ENCODE results near the gene LPP. TPM values are rescaled to one million over a fixed set of nuclear protein-coding genes. Genes with fewer than 3 reads are reported as not detected.

LPP gene
- total RNA-seq, 2 donors from 2014 or later, result 170 to 246 TPM

DNA sequence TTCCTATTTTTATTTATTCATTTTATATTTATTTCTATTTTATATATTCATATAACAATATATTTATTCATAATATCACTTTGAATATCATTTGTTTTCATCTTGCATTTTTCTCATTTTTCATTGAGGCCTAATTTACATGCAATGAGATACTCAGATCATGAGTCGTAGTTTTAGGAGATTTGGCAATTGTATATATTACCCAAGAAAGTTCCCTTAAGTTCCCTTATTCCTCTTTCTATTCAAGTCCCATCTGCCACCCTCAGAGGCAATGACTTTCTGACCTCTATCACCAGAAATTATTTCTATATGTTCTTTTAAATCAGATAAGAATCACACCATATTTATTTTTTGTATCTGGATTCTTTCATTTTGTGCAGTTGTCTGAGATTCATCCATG, 688.7 kb downstream of the LPP start:
- Histone ChIP-seq H3K36me3 (no peaks in the 10 kb centered on the region), H3K9ac (ENCODE audit: low read depth in 2 of 2, low read length in 2 of 2) (no peak overlapping the region), H3K27ac (no peak overlapping the region), H3K4me3 (no peak overlapping the region), H3K9me3 (no peaks in the 10 kb centered on the region), H3K27me3 (no peaks in the 10 kb centered on the region), H3K4me1 (no peaks in the 10 kb centered on the region)
- DNase-seq, result no peak
- intact Hi-C loops (cut with DNase I), result no loop called here
- TF ChIP-seq, protein P1, sequence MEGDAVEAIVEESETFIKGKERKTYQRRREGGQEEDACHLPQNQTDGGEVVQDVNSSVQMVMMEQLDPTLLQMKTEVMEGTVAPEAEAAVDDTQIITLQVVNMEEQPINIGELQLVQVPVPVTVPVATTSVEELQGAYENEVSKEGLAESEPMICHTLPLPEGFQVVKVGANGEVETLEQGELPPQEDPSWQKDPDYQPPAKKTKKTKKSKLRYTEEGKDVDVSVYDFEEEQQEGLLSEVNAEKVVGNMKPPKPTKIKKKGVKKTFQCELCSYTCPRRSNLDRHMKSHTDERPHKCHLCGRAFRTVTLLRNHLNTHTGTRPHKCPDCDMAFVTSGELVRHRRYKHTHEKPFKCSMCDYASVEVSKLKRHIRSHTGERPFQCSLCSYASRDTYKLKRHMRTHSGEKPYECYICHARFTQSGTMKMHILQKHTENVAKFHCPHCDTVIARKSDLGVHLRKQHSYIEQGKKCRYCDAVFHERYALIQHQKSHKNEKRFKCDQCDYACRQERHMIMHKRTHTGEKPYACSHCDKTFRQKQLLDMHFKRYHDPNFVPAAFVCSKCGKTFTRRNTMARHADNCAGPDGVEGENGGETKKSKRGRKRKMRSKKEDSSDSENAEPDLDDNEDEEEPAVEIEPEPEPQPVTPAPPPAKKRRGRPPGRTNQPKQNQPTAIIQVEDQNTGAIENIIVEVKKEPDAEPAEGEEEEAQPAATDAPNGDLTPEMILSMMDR (IDR thresholded peaks at IDR 0.05), result no peak

DNA sequence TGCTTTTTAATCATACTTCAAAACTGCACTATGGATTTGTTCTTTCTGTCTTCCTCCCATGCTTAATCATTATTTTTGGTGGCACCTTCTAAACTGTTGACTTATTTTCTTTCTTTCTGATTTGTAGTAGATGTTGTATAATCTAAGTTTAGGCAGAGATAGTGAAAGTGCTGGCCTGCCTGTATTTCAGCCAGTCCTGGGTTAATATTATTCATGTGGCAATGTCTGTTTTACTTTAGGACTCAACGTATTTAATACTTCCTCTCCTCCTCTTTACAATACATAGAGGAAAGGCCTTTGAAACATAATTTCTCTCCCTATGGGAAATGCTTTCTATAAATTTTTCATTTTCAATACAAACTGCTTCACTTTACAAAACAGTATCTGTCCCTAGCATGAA, 690.1 kb downstream of the LPP start:
- Histone ChIP-seq H3K9me3 (no peaks in the 10 kb centered on the region), H3K27me3 (no peaks in the 10 kb centered on the region), H3K9ac (ENCODE audit: low read depth in 2 of 2, low read length in 2 of 2) (no peak overlapping the region), H3K27ac (no peak overlapping the region), H3K36me3 (no peaks in the 10 kb centered on the region), H3K4me1 (no peaks in the 10 kb centered on the region), H3K4me3 (no peak overlapping the region)
- no peak for DNase-seq
- intact Hi-C loops (cut with DNase I), result no loop called here
- TF ChIP-seq, protein P1 (IDR thresholded peaks at IDR 0.05), result no peak

DNA sequence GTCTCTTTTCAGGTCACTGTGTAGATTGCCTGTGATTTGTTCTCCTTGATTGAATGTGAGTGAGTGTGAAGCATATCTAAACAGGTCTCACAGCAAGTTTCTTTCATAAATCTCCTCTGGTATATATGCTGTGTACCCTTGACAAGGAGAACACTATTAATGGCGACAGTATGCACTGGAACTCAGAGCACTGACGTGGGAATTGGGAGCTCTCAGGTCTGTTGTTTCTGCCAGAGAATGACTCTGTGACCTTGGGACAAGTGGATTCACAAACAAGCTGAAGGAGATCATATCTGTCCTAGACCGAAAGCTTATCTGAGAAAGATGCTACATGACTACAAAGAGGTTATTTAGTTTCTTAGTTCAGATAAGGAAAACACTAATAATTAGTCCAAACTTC, 691.6 kb downstream of the LPP start:
- TF ChIP-seq, protein P1 (IDR thresholded peaks at IDR 0.05), result no peak
- no peaks in the 10 kb centered on the region for H3K9me3 ChIP-seq
- intact Hi-C loops (cut with DNase I), result no loop called here
- no peak for DNase-seq
- H3K4me3 ChIP-seq, result no peak overlapping the region
- H3K27ac ChIP-seq, result no peak overlapping the region
- no peaks in the 10 kb centered on the region for H3K36me3 ChIP-seq
- H3K9ac ChIP-seq (ENCODE audit: low read depth in 2 of 2, low read length in 2 of 2), result no peak overlapping the region
- no peaks in the 10 kb centered on the region for H3K4me1 ChIP-seq
- H3K27me3 ChIP-seq, result no peaks in the 10 kb centered on the region

DNA sequence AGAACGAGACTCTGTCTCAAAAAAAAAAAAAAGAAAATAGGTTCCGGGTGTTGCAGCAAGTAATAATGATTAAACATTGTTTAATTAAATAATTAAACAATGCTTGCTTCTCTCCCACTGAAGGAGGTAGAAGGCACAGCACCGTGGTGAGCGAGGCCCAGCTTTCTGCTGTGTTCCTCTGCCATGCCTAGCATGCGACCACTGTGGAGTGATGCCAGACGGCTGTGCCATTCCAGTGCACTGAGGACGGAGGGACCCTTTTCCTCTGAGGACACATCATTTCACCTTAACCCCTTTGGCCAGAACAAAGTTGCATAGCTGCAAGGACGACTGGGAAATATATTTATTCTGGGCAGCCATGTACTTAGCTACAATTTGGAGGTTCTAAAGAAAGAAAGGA, 695.0 kb downstream of the LPP start:
- Histone ChIP-seq H3K9ac (ENCODE audit: low read depth in 2 of 2, low read length in 2 of 2) (no peak overlapping the region), H3K4me1 (no peaks in the 10 kb centered on the region), H3K4me3 (no peak overlapping the region), H3K27me3 (no peaks in the 10 kb centered on the region), H3K36me3 (no peaks in the 10 kb centered on the region), H3K9me3 (no peaks in the 10 kb centered on the region), H3K27ac (no peak overlapping the region)
- no peak for DNase-seq
- intact Hi-C loops (cut with DNase I), result no loop called here
- TF ChIP-seq, protein P1 (IDR thresholded peaks at IDR 0.05), result no peak

DNA sequence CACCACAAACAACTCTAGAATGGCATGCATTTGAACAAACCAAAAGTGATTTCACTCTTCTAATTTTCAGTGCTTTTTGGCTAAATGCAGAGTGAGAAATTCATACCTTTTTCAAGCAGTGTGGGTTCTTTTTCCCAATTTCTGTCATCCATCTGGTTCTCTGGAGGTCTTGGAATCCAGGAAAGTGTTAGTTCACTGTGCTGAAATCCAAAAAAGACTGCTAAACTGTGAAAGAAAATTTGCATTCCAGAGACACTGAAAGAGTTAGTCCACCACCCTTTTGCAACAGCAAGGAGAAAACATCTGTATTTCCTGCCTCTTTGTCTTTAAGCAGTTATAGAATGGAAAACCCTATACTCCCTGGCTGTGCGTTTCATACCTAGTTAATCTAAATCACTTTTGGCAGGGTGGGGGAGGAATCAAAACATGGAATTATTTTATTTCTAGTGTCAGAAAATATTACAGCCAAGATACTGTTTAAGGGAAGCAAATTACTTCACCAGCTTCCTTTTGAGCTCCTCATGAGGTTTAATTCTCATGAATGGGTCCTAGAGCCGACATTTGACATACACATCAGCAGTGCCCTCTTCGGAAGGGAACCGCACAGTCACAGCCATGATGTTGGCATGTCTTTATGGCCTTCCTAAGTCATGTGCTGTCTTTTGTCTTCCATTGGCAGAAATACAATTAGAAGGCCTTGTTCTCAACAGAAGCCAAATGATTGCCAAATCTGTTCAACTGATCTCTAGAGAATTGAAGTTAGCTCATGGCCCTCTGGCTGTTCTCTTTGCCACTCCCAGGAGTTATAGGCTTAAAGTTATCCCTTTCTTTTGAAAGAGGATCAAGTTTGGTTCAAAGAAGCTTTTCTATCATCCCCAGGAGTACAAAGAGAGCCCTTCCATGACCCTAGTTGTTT, 700.2 kb downstream of the LPP start:
- DNase-seq, result no peak
- intact Hi-C loops (cut with DNase I), result no loop called here
- Histone ChIP-seq H3K9me3 (no peaks in the 10 kb centered on the region), H3K4me1 (no peaks in the 10 kb centered on the region), H3K4me3 (no peak overlapping the region), H3K9ac (ENCODE audit: low read depth in 2 of 2, low read length in 2 of 2) (no peak overlapping the region), H3K36me3 (no peaks in the 10 kb centered on the region), H3K27me3 (no peaks in the 10 kb centered on the region), H3K27ac (no peak overlapping the region)
- TF ChIP-seq, protein P1 (IDR thresholded peaks at IDR 0.05), result no peak

All from colonic mucosa (tissue), 4 donors.